ENCODE data around the gene POPDC3. TPM values are rescaled to one million over a fixed set of nuclear protein-coding genes. Genes with fewer than 3 reads are reported as not detected.

The POPDC3 gene
- total and polyA plus RNA-seq, 12 donors = 0.32 to 0.61 (median 0.41) TPM; not detected in 8

GRCh38 chr6:105121981-105122380 lies 57.8 kb downstream of the POPDC3 start:
- H3K9me3 ChIP-seq (replicated peaks in 1 of 3) = no peaks in the 10 kb centered on the region
- intact Hi-C loops (cut with DNase I) = no loop called here
- H3K27me3 ChIP-seq = no peaks in the 10 kb centered on the region
- H3K36me3 ChIP-seq (replicated peaks in 1 of 2) = no peaks in the 10 kb centered on the region
- WGBS, 4 donors = 77 to 85% (median 85%) methylated on average over 3 of the region's 3 CpGs
- H3K4me1 ChIP-seq (replicated peaks in 1 of 2) = no peaks in the 10 kb centered on the region
- H3K27ac ChIP-seq = no peak overlapping the region
- no peak overlapping the region for H3K4me3 ChIP-seq
- TF ChIP-seq CTCF (IDR thresholded peaks at IDR 0.05) (no peak), POLR2A (IDR thresholded peaks at IDR 0.05) (no peak)
- DNase-seq = no peak

- no peaks in the 10 kb centered on the region for H3K9me3 ChIP-seq (replicated peaks in 1 of 3)
- no peaks in the 10 kb centered on the region for H3K27me3 ChIP-seq
- no peaks in the 10 kb centered on the region for H3K36me3 ChIP-seq (replicated peaks in 1 of 2)
- H3K27ac ChIP-seq = no peak overlapping the region
- WGBS, 4 donors = 79 to 87% (median 85%) methylated on average over 5 of the region's 5 CpGs
- DNase-seq = no peak
- TF ChIP-seq POLR2A (IDR thresholded peaks at IDR 0.05) = no peak
- TF ChIP-seq CTCF (IDR thresholded peaks at IDR 0.05) = no peak
- no peaks in the 10 kb centered on the region for H3K4me1 ChIP-seq (replicated peaks in 1 of 2)
- H3K4me3 ChIP-seq = no peak overlapping the region
- intact Hi-C loops (cut with DNase I) = no loop called here
Observed at GRCh38 chr6:105120570-105120969, 59.2 kb downstream of the POPDC3 start.

GRCh38 chr6:105116150-105116549 lies 63.7 kb downstream of the POPDC3 start:
- Histone ChIP-seq H3K27ac (no peak overlapping the region), H3K9me3 (replicated peaks in 1 of 3) (no peaks in the 10 kb centered on the region), H3K4me3 (no peak overlapping the region), H3K36me3 (replicated peaks in 1 of 2) (no peaks in the 10 kb centered on the region), H3K27me3 (no peaks in the 10 kb centered on the region), H3K4me1 (replicated peaks in 1 of 2) (no peaks in the 10 kb centered on the region)
- TF ChIP-seq POLR2A (IDR thresholded peaks at IDR 0.05) (no peak), CTCF (IDR thresholded peaks at IDR 0.05) (no peak)
- DNase-seq = no peak
- 61 to 74% (median 70%) methylated on average over 5 of the region's 5 CpGs for WGBS, 4 donors
- intact Hi-C loops (cut with DNase I) = no loop called here

- H3K36me3 ChIP-seq (replicated peaks in 1 of 2) = no peaks in the 10 kb centered on the region
- no peaks in the 10 kb centered on the region for H3K27me3 ChIP-seq
- H3K4me1 ChIP-seq (replicated peaks in 1 of 2) = no peaks in the 10 kb centered on the region
- no peak for TF ChIP-seq POLR2A (IDR thresholded peaks at IDR 0.05)
- no peak for TF ChIP-seq CTCF (IDR thresholded peaks at IDR 0.05)
- intact Hi-C loops (cut with DNase I) = no loop called here
- 52 to 71% (median 61%) methylated on average over 5 to 6 of the region's 6 CpGs for WGBS, 4 donors
- H3K27ac ChIP-seq = no peak overlapping the region
- H3K4me3 ChIP-seq = no peak overlapping the region
- no peaks in the 10 kb centered on the region for H3K9me3 ChIP-seq (replicated peaks in 1 of 3)
- DNase-seq = peak in 1 of 7 donors; percentile 17
Observed at GRCh38 chr6:105113422-105113821, 66.4 kb downstream of the POPDC3 start.

Measured in adrenal gland (tissue), 12 donors.